ENCODE data around the gene PRICKLE2. TPM values are rescaled to one million over a fixed set of nuclear protein-coding genes. Genes with fewer than 3 reads are reported as not detected.

The PRICKLE2 gene
- total RNA-seq, 1 experiment from 2014 or later = 3.2 TPM

GRCh38 chr3:64213224-64213878 is 11.9 kb downstream of the PRICKLE2 start:
- Mint-ChIP-seq H3K36me3 (ENCODE audit: insufficient read depth in 1 of 3, low read depth in 3 of 3) (no peaks in the 10 kb centered on the region), H3K4me3 (no peak overlapping the region), H3K27ac (no peak overlapping the region), H3K27me3 (ENCODE audit: low read depth) (peaks cover 27% of the 10 kb centered on the region), H3K9me3 (no peaks in the 10 kb centered on the region), H3K4me1 (peaks cover 35 to 39% of the 10 kb centered on the region in 2 experiments)
- no peaks in the 10 kb centered on the region for H3K9me3 ChIP-seq (ENCODE audit: control insufficient read depth, low read depth, low read length)
- no peak overlapping the region for H4K8ac ChIP-seq (replicated peaks; ENCODE audit: insufficient read length, low read depth, low read length)
- no peaks in the 10 kb centered on the region; the same call in 1 of the 2 replicates for H3K27me3 ChIP-seq (ENCODE audit: insufficient read depth, low read length)
- no peak overlapping the region for H3K4ac ChIP-seq (ENCODE audit: low read depth, low read length)
- H2BK120ac ChIP-seq (ENCODE audit: low read depth, low read length, poor library complexity, severe bottlenecking) = no peak overlapping the region
- no peaks in the 10 kb centered on the region for H4K20me1 ChIP-seq (ENCODE audit: control insufficient read depth, insufficient read depth, insufficient read length)
- H3K56ac ChIP-seq (ENCODE audit: insufficient read length, low read depth, low read length) = no peak overlapping the region
- no peak for DNase-seq
- H2BK12ac ChIP-seq (ENCODE audit: insufficient read length, low read depth, low read length) = no peak overlapping the region
- no peak overlapping the region for H2BK20ac ChIP-seq (ENCODE audit: low read depth, low read length, poor library complexity, severe bottlenecking)
- peaks cover 7% of the 10 kb centered on the region for H3K4me1 ChIP-seq (ENCODE audit: insufficient read depth, low read length)
- H3K79me1 ChIP-seq (ENCODE audit: insufficient read depth, low read depth, low read length, poor library complexity, severe bottlenecking) = no peaks in the 10 kb centered on the region
- TF ChIP-seq, protein P1, sequence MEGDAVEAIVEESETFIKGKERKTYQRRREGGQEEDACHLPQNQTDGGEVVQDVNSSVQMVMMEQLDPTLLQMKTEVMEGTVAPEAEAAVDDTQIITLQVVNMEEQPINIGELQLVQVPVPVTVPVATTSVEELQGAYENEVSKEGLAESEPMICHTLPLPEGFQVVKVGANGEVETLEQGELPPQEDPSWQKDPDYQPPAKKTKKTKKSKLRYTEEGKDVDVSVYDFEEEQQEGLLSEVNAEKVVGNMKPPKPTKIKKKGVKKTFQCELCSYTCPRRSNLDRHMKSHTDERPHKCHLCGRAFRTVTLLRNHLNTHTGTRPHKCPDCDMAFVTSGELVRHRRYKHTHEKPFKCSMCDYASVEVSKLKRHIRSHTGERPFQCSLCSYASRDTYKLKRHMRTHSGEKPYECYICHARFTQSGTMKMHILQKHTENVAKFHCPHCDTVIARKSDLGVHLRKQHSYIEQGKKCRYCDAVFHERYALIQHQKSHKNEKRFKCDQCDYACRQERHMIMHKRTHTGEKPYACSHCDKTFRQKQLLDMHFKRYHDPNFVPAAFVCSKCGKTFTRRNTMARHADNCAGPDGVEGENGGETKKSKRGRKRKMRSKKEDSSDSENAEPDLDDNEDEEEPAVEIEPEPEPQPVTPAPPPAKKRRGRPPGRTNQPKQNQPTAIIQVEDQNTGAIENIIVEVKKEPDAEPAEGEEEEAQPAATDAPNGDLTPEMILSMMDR (conservative IDR thresholded peaks at IDR 0.05) = no peak
- H2AK5ac ChIP-seq (ENCODE audit: insufficient read length, low read length) = no peak overlapping the region
- H2BK15ac ChIP-seq (ENCODE audit: low read depth, low read length) = no peak overlapping the region
- no peak overlapping the region for H4K91ac ChIP-seq (ENCODE audit: insufficient read length, low read depth, low read length)
- H4K5ac ChIP-seq (ENCODE audit: insufficient read length, low read depth, low read length) = no peak overlapping the region
- H3T11ph ChIP-seq (ENCODE audit: low read length) = no peak overlapping the region
- H3K79me2 ChIP-seq (ENCODE audit: insufficient read depth, low read length) = no peaks in the 10 kb centered on the region
- no peak overlapping the region for H3K23ac ChIP-seq (ENCODE audit: insufficient read length, low read depth, low read length)
- no peak overlapping the region for H3K14ac ChIP-seq (ENCODE audit: insufficient read depth, low read length)
- H2AFZ ChIP-seq (ENCODE audit: low read length) = no peak overlapping the region
- no peak overlapping the region for H3K4me2 ChIP-seq (ENCODE audit: insufficient read depth, insufficient read length, low read length)
- H3K18ac ChIP-seq (ENCODE audit: insufficient read length, low read depth, low read length) = no peak overlapping the region
- no CpG with 5 or more reads among the region's 9 CpGs for WGBS (ENCODE audit: extremely low coverage, insufficient read length, low lambda C conversion rate)
- H3K27ac ChIP-seq (ENCODE audit: insufficient read length, low read depth, low read length) = no peak overlapping the region
- H3K23me2 ChIP-seq (ENCODE audit: insufficient read length, low read depth, low read length, poor library complexity, severe bottlenecking) = no peaks in the 10 kb centered on the region
- no peak overlapping the region for H3K9ac ChIP-seq (ENCODE audit: extremely low read depth, insufficient read length, low read length)
- no peak overlapping the region for H2BK5ac ChIP-seq (ENCODE audit: insufficient read length, low read length)
